Heart left ventricle (tissue), 16 donors: Measurements from ENCODE around the gene MRFAP1. TPM values are rescaled to one million over a fixed set of nuclear protein-coding genes. Genes with fewer than 3 reads are reported as not detected.

ENCODE experiments used
- ATAC-seq, 4 donors: fragments of 200-7000 bp; cut with Tn5 transposase; one replicate each; pipeline ENCODE4 v1.9.1; 2020 to 2022; ENCODE audit warnings: moderate library complexity in 4 of 4, mild to moderate bottlenecking in 3 of 4, moderate number of reproducible peaks in 1 of 4
- DNase-seq, 5 donors: peaks; one replicate each; pipeline ENCODE4 v3.0.0-alpha.2; 2020
- H3K27ac ChIP-seq, 12 donors: fragments of 200-600 bp; sonication (generic) in 4 of 12; one replicate each; pipeline versions ENCODE4 v1.5.0 to v1.8.0; 2016 to 2022; ENCODE audit warnings: mild to moderate bottlenecking in 2 of 12
- H3K27me3 ChIP-seq, 9 donors: fragments of 200-600 bp; sonication (generic) in 2 of 9; one replicate each; pipeline versions ENCODE4 v1.5.1 to v1.8.0; 2016 to 2022; ENCODE audit warnings: mild to moderate bottlenecking in 3 of 9
- H3K36me3 ChIP-seq, 9 donors: fragments of 200-600 bp; sonication (generic) in 2 of 9; one replicate each; pipeline versions ENCODE4 v1.5.0 to v1.8.0; 2018 to 2022; ENCODE audit warnings: mild to moderate bottlenecking in 2 of 9
- H3K4me1 ChIP-seq, 12 donors: fragments of 200-600 bp; sonication (generic) in 4 of 12; one replicate each; pipeline versions ENCODE4 v1.5.0 to v1.8.0; 2016 to 2022; ENCODE audit warnings: mild to moderate bottlenecking in 3 of 12
- H3K4me3 ChIP-seq, 12 donors: fragments of 200-600 bp; sonication (generic) in 4 of 12; one replicate each; pipeline versions ENCODE4 v1.5.0 to v1.8.0; 2017 to 2022; ENCODE audit warnings: mild to moderate bottlenecking in 9 of 12, moderate library complexity in 4 of 12
- H3K9me3 ChIP-seq, 12 donors: fragments of 200-600 bp; sonication (generic) in 4 of 12; one replicate each; pipeline versions ENCODE4 v1.5.0 to v1.8.0; 2016 to 2022; ENCODE audit warnings: mild to moderate bottlenecking in 1 of 12
- POLR2A ChIP-seq, 2 donors: fragments of 450-650 bp; IDR thresholded peaks; one replicate each; pipeline ENCODE4 v1.6.1; 2017; ENCODE audit warnings: antibody characterized with exemption in 2 of 2, mild to moderate bottlenecking in 2 of 2, moderate library complexity in 2 of 2
- WGBS, 4 donors: extraction: QIAGEN DNeasy Blood & Tissue Kit in 2 of 4; methylation state at CpG; one replicate each; pipeline versions ENCODE4 v1.1.5 to v1.1.7; 2013 to 2018; 5-methylcytosine and 5-hydroxymethylcytosine counted together
- intact Hi-C, 10 donors: fragments of 100-400 bp; cut with DNase I; formaldehyde crosslinking; loops; one replicate each; pipeline versions ENCODE4 v1.11.1 to v1.14.2; 2022
- polyA plus RNA-seq, 2 donors: library from polyadenylated mRNA; stranded (reverse); fragments of 200-250 nt; gene quantifications; one replicate each; pipeline ENCODE4 v1.2.3, GENCODE V29; 2013
- total RNA-seq, 9 donors: library from RNA; depleted of rRNA in 2 of 9; stranded (reverse); fragments of >200 nt in 2 of 9; fragmentation: NEBNext Ultra II Directional in 3 of 9; extraction: Animal tissue kit (Norgen Biotek cat#: 25700) in 3 of 9; gene quantifications; one replicate each; pipeline versions ENCODE4 v1.1.0 to v1.2.4, GENCODE V29; 2016 to 2023
- TF ChIP-seq, protein P1 (sequence below), 12 donors: fragments of 200-600 bp; sonication (generic) in 4 of 12; IDR thresholded peaks; one replicate each; pipeline versions ENCODE4 v1.5.0 to v1.8.0; 2018 to 2022; ENCODE audit warnings: antibody characterized with exemption in 12 of 12, mild to moderate bottlenecking in 5 of 12
- donor health status: ischemic (EF 13 %, LVEDD 7.1; RV severe dilation, severe dysfunction).
- donor health status: healthy with polysubstance abuse.
- donor health status: DM: no; HTN: yes; CAD: no.
- donor health status: DM: no; HTN: no; CAD: no.
- donor health status: ischemic (EF 25% LVEDD 6.9; RV normal size, moderate dysfunction).
- donor health status: ischemic (EF 25% LVEDD 5.7; RV mildly dilated, moderate dysfunction).
- donor health status: healthy.
- donor health status: DM: yes; HTN: yes; CAD: no.
- donor health status: ischemic (EF 35%, LVEDD 5.7; RV mildly dilated, moderate dysfunction).
- donor health status: nonischemic (EF 11% LVEDD 7.7; RV severe dilation, severe dysfunction).
- donor health status: DM: yes; HTN: yes; CAD: no.
- donor health status: PGD.
- donor health status: ischemic (EF 29% LVEDD 5.4; RV normal size, mild dysfunction).
- donor health status: nonischemic (EF 23%, LVEDD 6.1; RV moderate dilation, normal function).

MRFAP1 gene
- total and polyA plus RNA-seq, 11 donors = 162 to 514 (median 239) TPM

- intact Hi-C loops = no loop called here
Observed at GRCh38 chr4:6682862-6683590, 42.5 kb downstream of the MRFAP1 start.

GRCh38 chr4:6684656-6685055 is 44.2 kb downstream of the MRFAP1 start:
- Histone ChIP-seq H3K36me3 (no peaks in the 10 kb centered on the region), H3K4me1 (peaks cover 0 to 18% (median 0%) of the 10 kb centered on the region in 12 donors)
- ATAC-seq = no peak

More at GRCh38 chr4:6682862-6683590, 42.5 kb downstream of the MRFAP1 start:
- H3K4me3 ChIP-seq = no peak overlapping the region
- H3K36me3 ChIP-seq = no peaks in the 10 kb centered on the region
- DNase-seq = no peak
- WGBS, 4 donors = 80 to 85% (median 84%) methylated on average over 11 of the region's 11 CpGs
- peak in 1 of 4 donors; percentile 9 for ATAC-seq
- peaks cover 0 to 3% (median 0%) of the 10 kb centered on the region in 12 donors for H3K4me1 ChIP-seq
- no peaks in the 10 kb centered on the region for H3K9me3 ChIP-seq
- H3K27me3 ChIP-seq = no peaks in the 10 kb centered on the region
- H3K27ac ChIP-seq = no peak overlapping the region
- TF ChIP-seq, protein P1, sequence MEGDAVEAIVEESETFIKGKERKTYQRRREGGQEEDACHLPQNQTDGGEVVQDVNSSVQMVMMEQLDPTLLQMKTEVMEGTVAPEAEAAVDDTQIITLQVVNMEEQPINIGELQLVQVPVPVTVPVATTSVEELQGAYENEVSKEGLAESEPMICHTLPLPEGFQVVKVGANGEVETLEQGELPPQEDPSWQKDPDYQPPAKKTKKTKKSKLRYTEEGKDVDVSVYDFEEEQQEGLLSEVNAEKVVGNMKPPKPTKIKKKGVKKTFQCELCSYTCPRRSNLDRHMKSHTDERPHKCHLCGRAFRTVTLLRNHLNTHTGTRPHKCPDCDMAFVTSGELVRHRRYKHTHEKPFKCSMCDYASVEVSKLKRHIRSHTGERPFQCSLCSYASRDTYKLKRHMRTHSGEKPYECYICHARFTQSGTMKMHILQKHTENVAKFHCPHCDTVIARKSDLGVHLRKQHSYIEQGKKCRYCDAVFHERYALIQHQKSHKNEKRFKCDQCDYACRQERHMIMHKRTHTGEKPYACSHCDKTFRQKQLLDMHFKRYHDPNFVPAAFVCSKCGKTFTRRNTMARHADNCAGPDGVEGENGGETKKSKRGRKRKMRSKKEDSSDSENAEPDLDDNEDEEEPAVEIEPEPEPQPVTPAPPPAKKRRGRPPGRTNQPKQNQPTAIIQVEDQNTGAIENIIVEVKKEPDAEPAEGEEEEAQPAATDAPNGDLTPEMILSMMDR (IDR thresholded peaks at IDR 0.05) = no peak
- no peak for TF ChIP-seq POLR2A (IDR thresholded peaks at IDR 0.05)

DNA sequence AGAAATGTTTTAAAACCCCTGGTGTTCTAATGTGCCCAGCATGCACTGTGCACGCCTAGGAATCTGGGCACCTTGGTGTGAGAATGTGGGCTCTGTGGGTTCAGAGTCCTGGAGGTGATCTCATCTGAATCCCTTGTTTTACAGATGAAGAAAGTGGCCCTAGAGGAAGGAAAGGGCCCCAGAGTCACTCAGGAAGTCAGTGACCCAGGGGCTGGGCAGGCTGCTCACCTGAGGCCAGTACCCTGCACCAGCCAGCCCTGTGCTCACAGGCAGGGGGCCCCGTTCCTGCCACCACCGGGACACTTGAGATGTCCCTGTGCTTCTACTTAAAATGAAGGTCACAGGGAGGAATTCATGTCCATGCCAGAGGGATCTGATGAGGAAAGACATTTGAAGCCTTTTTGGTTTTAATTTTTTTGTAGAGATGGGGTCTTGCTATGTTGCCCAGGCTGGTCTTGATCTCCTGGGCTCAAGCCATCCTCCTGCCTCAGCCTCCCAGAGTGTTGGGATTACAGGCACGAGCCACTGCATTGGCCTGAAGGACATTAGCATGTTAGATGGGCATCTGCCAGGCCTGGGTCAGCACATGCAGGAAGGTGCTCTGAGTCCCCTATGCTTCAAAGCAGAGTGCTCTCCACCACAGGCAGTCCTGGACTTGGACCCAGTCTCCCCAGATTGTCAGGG is 45.8 kb downstream of the MRFAP1 start:
- intact Hi-C loops = no loop called here
- Histone ChIP-seq H3K27me3 (no peaks in the 10 kb centered on the region), H3K9me3 (no peaks in the 10 kb centered on the region), H3K36me3 (no peaks in the 10 kb centered on the region), H3K27ac (no peak overlapping the region), H3K4me1 (peaks cover 0 to 26% (median 0%) of the 10 kb centered on the region in 12 donors), H3K4me3 (no peak overlapping the region)
- 66 to 80% (median 74%) methylated on average over 4 of the region's 4 CpGs for WGBS, 4 donors
- ATAC-seq = no peak
- TF ChIP-seq, protein P1 (IDR thresholded peaks at IDR 0.05) = no peak
- no peak for TF ChIP-seq POLR2A (IDR thresholded peaks at IDR 0.05)
- no peak for DNase-seq

More at GRCh38 chr4:6684656-6685055, 44.2 kb downstream of the MRFAP1 start:
- intact Hi-C loops = no loop called here
- H3K4me3 ChIP-seq = no peak overlapping the region
- WGBS, 4 donors = 84 to 89% (median 87%) methylated on average over 7 to 11 of the region's 11 CpGs
- no peak overlapping the region for H3K27ac ChIP-seq
- TF ChIP-seq POLR2A (IDR thresholded peaks at IDR 0.05) = no peak
- TF ChIP-seq, protein P1 (IDR thresholded peaks at IDR 0.05) = no peak
- no peaks in the 10 kb centered on the region for H3K27me3 ChIP-seq
- no peaks in the 10 kb centered on the region for H3K9me3 ChIP-seq
- no peak for DNase-seq
